Lower lobe of right lung (tissue), 2 donors: Measurements from ENCODE around the gene C11orf16. TPM values are rescaled to one million over a fixed set of nuclear protein-coding genes. Genes with fewer than 3 reads are reported as not detected.

ENCODE experiments used
- ATAC-seq, 2 donors: fragments of 200-7000 bp; cut with Tn5 transposase; one replicate each; pipeline ENCODE4 v1.9.1; 2020 to 2022; ENCODE audit warnings: mild to moderate bottlenecking in 2 of 2, moderate library complexity in 2 of 2
- DNase-seq: peaks from one replicate; pipeline ENCODE4 v3.0.0-alpha.2; 2020
- H3K27ac ChIP-seq: fragments of 200-600 bp; one replicate; pipeline ENCODE4 v1.8.0; 2022
- H3K27me3 ChIP-seq: fragments of 200-600 bp; one replicate; pipeline ENCODE4 v1.8.0; 2022; ENCODE audit warnings: low read depth
- H3K36me3 ChIP-seq: fragments of 200-600 bp; one replicate; pipeline ENCODE4 v1.8.0; 2022; ENCODE audit warnings: mild to moderate bottlenecking
- H3K4me1 ChIP-seq: fragments of 200-600 bp; one replicate; pipeline ENCODE4 v1.8.0; 2022
- H3K4me3 ChIP-seq: fragments of 200-600 bp; one replicate; pipeline ENCODE4 v1.8.0; 2022; ENCODE audit warnings: mild to moderate bottlenecking
- H3K9me3 ChIP-seq: fragments of 200-600 bp; one replicate; pipeline ENCODE4 v1.8.0; 2022
- CTCF ChIP-seq: fragments of 200-600 bp; IDR thresholded peaks from one replicate; pipeline ENCODE4 v1.8.0; 2022; ENCODE audit warnings: antibody characterized with exemption, mild to moderate bottlenecking
- intact Hi-C: fragments of 100-400 bp; cut with DNase I; formaldehyde crosslinking; loops from one replicate; pipeline ENCODE4 v1.11.0; 2022
- total RNA-seq: library from RNA; stranded (reverse); fragmentation: NEBNext Ultra II Directional; extraction: Animal tissue kit (Norgen Biotek cat#: 25700); gene quantifications from one replicate; pipeline ENCODE4 v1.2.1, GENCODE V29; 2021
- donor health status: DM: no; HTN: yes; CAD: no; lungs with severe emphysema.

Gene C11orf16
- total RNA-seq, 1 donor from 2014 or later = 5.4 TPM

- H3K27ac ChIP-seq = no peak overlapping the region
- TF ChIP-seq CTCF = no peak
- H3K4me3 ChIP-seq = no peak overlapping the region
- intact Hi-C loops = no loop called here
- ATAC-seq = no peak
- H3K27me3 ChIP-seq = no peaks in the 10 kb centered on the region
- no peaks in the 10 kb centered on the region for H3K4me1 ChIP-seq
- no peaks in the 10 kb centered on the region for H3K36me3 ChIP-seq
- no peaks in the 10 kb centered on the region for H3K9me3 ChIP-seq
- no peak for DNase-seq
Observed at GRCh38 chr11:8971196-8971923, 38.6 kb upstream of the C11orf16 start.

GRCh38 chr11:8967184-8967583, 34.4 kb upstream of the C11orf16 start:
- no peaks in the 10 kb centered on the region for H3K27me3 ChIP-seq
- no peak for ATAC-seq
- TF ChIP-seq CTCF = no peak
- peaks cover 23% of the 10 kb centered on the region for H3K4me1 ChIP-seq
- H3K9me3 ChIP-seq = no peaks in the 10 kb centered on the region
- intact Hi-C loops = no loop called here
- no peaks in the 10 kb centered on the region for H3K36me3 ChIP-seq
- H3K27ac ChIP-seq = no peak overlapping the region
- no peak overlapping the region for H3K4me3 ChIP-seq
- DNase-seq = no peak

- H3K4me3 ChIP-seq = peak within 1 kb of the TSS; percentile 80
- peaks cover 29% of the 10 kb centered on the region for H3K4me1 ChIP-seq
- intact Hi-C loops = no loop called here
- peak within 1 kb of the TSS; percentile 97 for H3K27ac ChIP-seq
- H3K36me3 ChIP-seq = peaks cover 7% of the 10 kb centered on the region
- peak; percentile 97 for ATAC-seq
- peak; percentile 96 for DNase-seq
- H3K9me3 ChIP-seq = no peaks in the 10 kb centered on the region
- H3K27me3 ChIP-seq = no peaks in the 10 kb centered on the region
- no peak for TF ChIP-seq CTCF
Observed at GRCh38 chr11:8964324-8965320, 31.9 kb upstream of the C11orf16 start, which contains the start of gene TMEM9B. TMEM9B (minus strand) TSS chr11:8964442; CDS start chr11:8964313, 129 bp downstream.

GRCh38 chr11:8963569-8964323, 31.0 kb upstream of the C11orf16 start:
- peak overlapping the region; percentile 80 for H3K4me3 ChIP-seq
- ATAC-seq (peak; percentile 88 to 91), DNase-seq (peak; percentile 92)
- no peaks in the 10 kb centered on the region for H3K9me3 ChIP-seq
- H3K27ac ChIP-seq = peak overlapping the region; percentile 97
- no peak for TF ChIP-seq CTCF
- H3K36me3 ChIP-seq = peaks cover 7% of the 10 kb centered on the region
- intact Hi-C loops = no loop called here
- H3K27me3 ChIP-seq = no peaks in the 10 kb centered on the region
- peaks cover 37% of the 10 kb centered on the region for H3K4me1 ChIP-seq

- Histone ChIP-seq H3K4me1 (peaks cover 39% of the 10 kb centered on the region), H3K36me3 (peaks cover 7% of the 10 kb centered on the region), H3K27me3 (no peaks in the 10 kb centered on the region), H3K9me3 (no peaks in the 10 kb centered on the region), H3K4me3 (peak overlapping the region; percentile 80), H3K27ac (no peak overlapping the region)
- intact Hi-C loops = no loop called here
- DNase-seq = no peak
- ATAC-seq = no peak
- no peak for TF ChIP-seq CTCF
Observed at GRCh38 chr11:8962841-8963240, 30.1 kb upstream of the C11orf16 start.
